ENCODE data around the gene LSMEM2.
"Not testable (repeated sequence)": the region's sequence is repeated elsewhere in the genome, so short reads cannot be mapped to it uniquely, and the experiment has no call there.

Gene LSMEM2

GRCh38 chr3:50297896-50298725 is 19.2 kb downstream of the LSMEM2 start:
- no peak for DNase-seq (ENCODE audit: low read depth in 2 of 3, low spot score in 1 of 3)

- peak; percentile 99 to 100 (median 99) for DNase-seq (ENCODE audit: low read depth in 2 of 3, low spot score in 1 of 3)
These were observed 20.1 kb downstream of the LSMEM2 start, which contains the start of the genes HYAL3 and NAA80 for GRCh38 chr3:50298836-50299637. HYAL3 (minus strand) TSS chr3:50299405; CDS start chr3:50295602, 3,803 bp downstream. NAA80 (minus strand) TSS chr3:50299405; CDS start chr3:50297463, 1,942 bp downstream.

- no peak for DNase-seq (ENCODE audit: low read depth in 2 of 3, low spot score in 1 of 3)
These were observed 20.7 kb downstream of the LSMEM2 start for GRCh38 chr3:50299638-50299928.

GRCh38 chr3:50299929-50300680 is 21.2 kb downstream of the LSMEM2 start:
- DNase-seq (ENCODE audit: low read depth in 2 of 3, low spot score in 1 of 3), result no peak

GRCh38 chr3:50300681-50301254 is 21.9 kb downstream of the LSMEM2 start:
- no peak for DNase-seq (ENCODE audit: low read depth in 2 of 3, low spot score in 1 of 3)

GRCh38 chr3:50302095-50303012 is 23.5 kb downstream of the LSMEM2 start:
- no peak for DNase-seq (ENCODE audit: low read depth in 2 of 3, low spot score in 1 of 3)

- DNase-seq (ENCODE audit: low read depth in 2 of 3, low spot score in 1 of 3), result no peak
These were observed 24.3 kb downstream of the LSMEM2 start, which contains the start of gene HYAL1 for GRCh38 chr3:50303013-50303815. HYAL1 (minus strand) TSS chr3:50303574; CDS start chr3:50302956, 618 bp downstream.

GRCh38 chr3:50304601-50305000 is 25.7 kb downstream of the LSMEM2 start:
- DNase-seq (ENCODE audit: low read depth in 2 of 3, low spot score in 1 of 3), result no peak

- not testable (repeated sequence) for DNase-seq (ENCODE audit: low read depth in 2 of 3, low spot score in 1 of 3)
These were observed 33.2 kb downstream of the LSMEM2 start for GRCh38 chr3:50312041-50312440.

GRCh38 chr3:50314342-50314741 is 35.5 kb downstream of the LSMEM2 start:
- no peak for DNase-seq (ENCODE audit: low read depth in 2 of 3, low spot score in 1 of 3)

GRCh38 chr3:50314816-50315215 is 35.9 kb downstream of the LSMEM2 start:
- DNase-seq (ENCODE audit: low read depth in 2 of 3, low spot score in 1 of 3), result no peak

GRCh38 chr3:50316657-50317242 is 37.9 kb downstream of the LSMEM2 start:
- no peak for DNase-seq (ENCODE audit: low read depth in 2 of 3, low spot score in 1 of 3)

GRCh38 chr3:50317300-50317699 is 38.4 kb downstream of the LSMEM2 start:
- DNase-seq (ENCODE audit: low read depth in 2 of 3, low spot score in 1 of 3), result no peak

GRCh38 chr3:50318163-50318562 is 39.3 kb downstream of the LSMEM2 start:
- no peak for DNase-seq (ENCODE audit: low read depth in 2 of 3, low spot score in 1 of 3)

GRCh38 chr3:50318615-50319014 is 39.7 kb downstream of the LSMEM2 start:
- DNase-seq (ENCODE audit: low read depth in 2 of 3, low spot score in 1 of 3), result no peak

- no peak for DNase-seq (ENCODE audit: low read depth in 2 of 3, low spot score in 1 of 3)
These were observed 40.5 kb downstream of the LSMEM2 start for GRCh38 chr3:50319181-50319893.

GRCh38 chr3:50319894-50320625 is 41.2 kb downstream of the LSMEM2 start:
- no peak for DNase-seq (ENCODE audit: low read depth in 2 of 3, low spot score in 1 of 3)
